ENCODE data around the gene SPO11.
"Not testable (repeated sequence)": the region's sequence is repeated elsewhere in the genome, so short reads cannot be mapped to it uniquely, and the experiment has no call there.

SPO11 gene

GRCh38 chr20:57341663-57342062 lies 12.1 kb downstream of the SPO11 start:
- DNase-seq (ENCODE audit: low read depth, low spot score) = no peak

GRCh38 chr20:57342829-57343228 lies 13.2 kb downstream of the SPO11 start:
- DNase-seq (ENCODE audit: low read depth, low spot score) = no peak

- DNase-seq (ENCODE audit: low read depth, low spot score) = peak; percentile 68
Observed at GRCh38 chr20:57346477-57346876, 16.9 kb downstream of the SPO11 start.

GRCh38 chr20:57347393-57347792 lies 17.8 kb downstream of the SPO11 start:
- no peak for DNase-seq (ENCODE audit: low read depth, low spot score)

GRCh38 chr20:57348200-57348921 lies 18.8 kb downstream of the SPO11 start:
- not testable (repeated sequence) for DNase-seq (ENCODE audit: low read depth, low spot score)

GRCh38 chr20:57348922-57349574 lies 19.4 kb downstream of the SPO11 start:
- peak; percentile 15 for DNase-seq (ENCODE audit: low read depth, low spot score)

- no peak for DNase-seq (ENCODE audit: low read depth, low spot score)
Observed at GRCh38 chr20:57350081-57350710, 20.6 kb downstream of the SPO11 start.

- DNase-seq (ENCODE audit: low read depth, low spot score) = not testable (repeated sequence)
Observed at GRCh38 chr20:57350726-57351041, 21.1 kb downstream of the SPO11 start.

GRCh38 chr20:57351042-57351783 lies 21.6 kb downstream of the SPO11 start, which contains the start of gene RAE1:
RAE1 (plus strand) TSS chr20:57351255; CDS start chr20:57354039, 2,784 bp downstream.
- DNase-seq (ENCODE audit: low read depth, low spot score) = peak; percentile 91

GRCh38 chr20:57352305-57352704 lies 22.7 kb downstream of the SPO11 start:
- DNase-seq (ENCODE audit: low read depth, low spot score) = no peak

GRCh38 chr20:57353351-57353750 lies 23.7 kb downstream of the SPO11 start:
- no peak for DNase-seq (ENCODE audit: low read depth, low spot score)

DNA sequence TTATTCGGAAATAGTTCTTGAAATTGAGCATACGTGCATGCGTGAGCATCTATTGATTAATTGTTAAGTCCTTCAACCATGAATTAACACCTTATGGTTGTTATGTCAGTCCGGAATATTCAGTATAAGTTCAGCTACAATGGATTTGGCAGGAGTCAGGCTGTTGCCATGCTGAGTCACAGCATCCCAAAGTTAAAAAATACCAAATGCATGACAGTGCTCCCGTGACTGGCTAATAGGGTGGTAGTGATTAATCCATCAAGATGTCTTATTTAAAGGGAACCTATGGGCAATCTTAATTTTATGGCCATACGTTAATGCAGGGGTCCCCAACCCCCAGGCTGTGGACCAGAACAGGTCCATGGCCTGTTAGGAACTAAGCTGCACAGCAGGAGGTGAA lies 31.9 kb downstream of the SPO11 start:
- no peak for DNase-seq (ENCODE audit: low read depth, low spot score)

DNA sequence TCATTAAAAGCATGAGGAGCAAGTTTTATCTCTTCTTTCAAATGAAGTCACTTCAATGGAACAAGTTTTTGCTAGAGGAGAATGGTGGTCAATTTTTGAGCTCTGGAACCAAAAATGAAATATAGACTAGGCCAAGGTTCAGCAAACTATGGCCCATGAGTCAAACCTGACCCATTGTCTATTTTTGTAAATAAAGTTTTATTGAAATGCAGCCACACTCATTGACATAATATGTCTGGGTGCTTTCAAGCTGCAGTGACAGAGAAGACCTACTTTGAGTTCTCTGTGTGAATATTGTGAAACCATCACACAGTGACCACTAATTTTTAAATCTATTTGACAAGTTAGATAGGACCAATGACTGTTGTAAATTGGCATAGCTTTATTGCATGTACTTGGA lies 34.8 kb downstream of the SPO11 start:
- DNase-seq (ENCODE audit: low read depth, low spot score) = no peak

- DNase-seq (ENCODE audit: low read depth, low spot score) = no peak
Observed at GRCh38 chr20:57369596-57369995, 40.0 kb downstream of the SPO11 start.

GRCh38 chr20:57370316-57370715 lies 40.7 kb downstream of the SPO11 start:
- DNase-seq (ENCODE audit: low read depth, low spot score) = no peak

DNA sequence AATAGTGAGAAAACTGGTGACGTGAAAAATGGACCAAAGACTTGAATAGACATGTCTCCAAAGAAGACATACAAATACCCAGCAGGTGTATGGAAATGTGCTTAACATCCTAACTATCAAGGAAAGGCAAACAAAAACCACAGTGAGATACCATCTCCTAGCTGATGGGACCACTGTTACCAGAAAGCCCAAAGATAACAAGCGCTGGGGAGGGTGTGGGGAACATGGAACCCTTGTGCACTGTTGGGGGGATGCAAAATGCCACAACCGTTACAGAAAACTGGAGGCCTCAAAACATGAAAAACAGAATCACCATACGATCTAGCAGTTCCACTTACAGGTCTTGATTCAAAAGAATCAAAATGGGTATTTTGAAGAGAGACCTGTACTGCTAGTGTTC lies 41.8 kb downstream of the SPO11 start:
- DNase-seq (ENCODE audit: low read depth, low spot score) = no peak

DNA sequence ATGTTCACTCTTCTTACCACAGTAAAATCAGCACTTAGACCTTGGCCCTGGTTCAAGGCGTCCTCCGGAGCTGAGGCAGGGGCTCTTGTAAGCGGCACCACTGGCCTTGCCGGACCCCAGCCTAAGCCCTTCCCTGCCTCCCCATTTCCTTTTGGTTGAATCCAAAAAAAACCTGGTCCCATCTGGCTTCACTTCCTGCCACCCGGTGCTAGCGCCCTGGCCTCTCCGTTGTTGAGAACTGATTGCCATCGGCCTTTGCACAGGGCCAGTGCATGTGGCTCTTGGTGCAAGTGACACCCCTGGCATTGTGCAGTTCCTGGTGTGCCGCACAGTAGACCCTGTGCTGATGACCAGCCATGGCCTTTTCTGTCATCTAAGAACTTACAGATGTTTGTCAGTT lies 42.6 kb downstream of the SPO11 start:
- no peak for DNase-seq (ENCODE audit: low read depth, low spot score)

DNA sequence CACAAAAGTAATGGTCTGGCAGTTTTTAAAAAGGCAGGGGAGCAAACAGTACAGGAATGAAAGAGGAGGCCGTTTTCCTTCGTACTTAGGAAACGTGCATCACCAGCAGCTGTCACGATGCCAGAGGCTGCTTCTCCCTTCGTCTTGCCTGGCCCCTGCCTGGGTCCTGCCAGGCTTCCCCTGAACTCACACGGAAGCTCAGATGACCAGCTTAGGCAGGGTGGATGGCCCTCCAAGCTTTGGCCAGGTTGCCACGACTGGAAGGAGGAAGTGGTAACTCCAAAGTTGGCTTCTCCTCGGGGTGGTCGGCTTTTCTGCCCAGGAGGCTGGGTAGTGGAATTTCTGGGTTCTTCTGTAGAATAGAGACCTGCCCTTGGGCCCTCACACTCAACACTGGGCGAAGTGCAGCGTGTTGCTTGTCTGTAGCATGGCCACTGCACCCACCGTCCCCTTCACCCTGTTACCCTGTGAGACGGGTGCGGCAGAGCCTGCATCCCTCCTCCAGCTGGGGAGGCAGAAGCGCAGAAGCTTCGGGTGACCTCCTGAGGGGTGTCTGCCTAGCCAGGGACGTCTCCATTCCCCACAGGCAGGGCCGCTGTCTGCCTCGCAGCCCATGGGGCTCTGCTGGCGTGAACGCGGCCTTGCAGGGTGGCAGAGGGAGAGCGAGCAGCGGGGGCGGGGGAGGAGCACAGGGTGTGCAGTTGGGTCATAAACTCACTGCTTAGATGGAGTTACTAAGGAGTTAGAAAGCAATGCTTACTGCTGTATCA lies 43.2 kb downstream of the SPO11 start:
- DNase-seq (ENCODE audit: low read depth, low spot score) = no peak

- DNase-seq (ENCODE audit: low read depth, low spot score) = no peak
Observed at GRCh38 chr20:57374343-57374930, 44.8 kb downstream of the SPO11 start.

DNA sequence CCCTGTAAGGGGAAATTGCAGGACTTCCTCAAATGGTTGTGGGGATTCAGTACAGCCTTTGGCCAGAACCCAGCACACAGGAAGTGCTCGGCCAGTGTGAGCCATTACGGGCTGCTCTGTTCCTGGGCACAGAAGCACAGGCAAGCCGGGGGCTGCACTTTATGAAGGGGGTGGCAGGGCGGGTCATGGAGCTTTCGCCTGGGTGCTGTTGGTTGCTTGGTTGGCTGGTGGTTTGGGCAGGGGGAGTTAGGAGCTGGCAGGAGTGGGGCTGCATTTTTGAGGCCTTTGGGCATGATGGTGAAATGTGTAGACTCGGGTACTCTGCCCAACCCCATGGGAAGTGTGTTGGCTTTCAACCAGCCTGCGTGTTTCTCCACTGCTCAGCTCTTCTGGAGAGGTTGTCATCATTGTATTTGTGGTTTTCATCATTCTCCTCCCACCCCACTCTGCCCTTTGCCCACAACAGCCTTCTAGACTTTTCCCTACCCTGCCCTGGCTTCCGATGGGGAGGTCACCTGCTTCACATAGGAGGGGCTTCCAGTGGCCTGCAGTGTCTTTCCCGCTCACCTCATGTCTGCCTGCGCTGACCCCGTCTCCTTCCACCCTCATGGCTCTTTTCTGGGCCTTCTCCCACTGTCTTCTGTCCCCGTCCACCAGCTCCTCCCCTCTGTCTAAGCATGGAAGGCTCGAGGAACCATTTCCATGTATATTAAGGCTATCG lies 45.5 kb downstream of the SPO11 start:
- DNase-seq (ENCODE audit: low read depth, low spot score) = no peak

Data from ELF-1 (cell line).